GM19467 (cell line): Measurements from ENCODE around the gene NDUFS7.
A peak's percentile ranks its signal among the peaks of the same experiment; 100 is the strongest.
"Not testable (repeated sequence)": the region's sequence is repeated elsewhere in the genome, so short reads cannot be mapped to it uniquely, and the experiment has no call there.

ENCODE experiments used
- ATAC-seq: cut with Tn5 transposase; IDR thresholded peaks from one replicate; pipeline ENCODE4 v1.9.1; 2021; ENCODE audit warnings: mild to moderate bottlenecking, moderate library complexity; ENCODE audit not compliant: unreplicated experiment

The NDUFS7 gene

DNA sequence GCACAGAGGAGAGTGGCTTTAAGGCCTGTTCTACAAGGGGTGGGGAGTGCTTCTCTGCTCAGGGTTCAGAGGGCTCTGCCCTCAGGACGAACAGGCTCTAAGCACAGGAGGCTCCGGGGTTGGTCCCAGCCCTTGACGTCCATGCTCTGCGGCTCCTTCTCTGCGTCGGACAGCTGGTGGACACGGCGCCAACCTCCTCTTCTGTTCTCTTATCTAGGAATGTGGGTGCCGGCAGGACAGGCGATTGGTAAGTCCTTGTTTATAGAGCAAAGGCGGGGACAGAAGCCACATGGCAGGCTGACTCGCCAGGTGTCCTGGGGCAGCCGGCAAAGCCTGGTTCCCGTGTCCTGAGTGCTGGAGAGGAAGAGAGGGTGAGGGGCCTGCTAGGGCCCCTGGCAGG is 46.0 kb downstream of the NDUFS7 start:
- ATAC-seq: no peak

DNA sequence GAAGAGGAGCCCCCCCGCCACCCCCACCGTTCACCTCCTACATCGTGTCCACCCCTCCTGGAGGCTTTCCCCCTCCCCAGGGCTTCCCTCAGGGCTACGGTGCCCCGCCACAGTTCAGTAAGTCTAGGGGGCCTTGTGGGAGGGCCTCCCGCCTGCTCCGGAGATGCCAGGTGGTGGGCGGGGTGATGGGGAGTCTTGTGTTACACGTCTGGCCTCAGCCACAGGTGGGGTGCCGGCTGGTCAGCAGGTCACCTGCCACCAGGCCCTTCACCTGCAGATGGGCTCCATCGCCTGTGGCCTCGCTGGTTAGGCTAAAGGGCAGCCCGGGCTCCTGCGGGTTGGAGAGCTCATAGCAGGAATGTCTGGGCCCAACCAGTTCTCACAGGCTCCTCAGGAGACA is 46.5 kb downstream of the NDUFS7 start:
- ATAC-seq: no peak

- no peak for ATAC-seq
Measured at GRCh38 chr19:1431759-1432506, 48.2 kb downstream of the NDUFS7 start.

- no peak for ATAC-seq
Measured at GRCh38 chr19:1432507-1432887, 48.8 kb downstream of the NDUFS7 start.

- no peak for ATAC-seq
Measured at GRCh38 chr19:1433119-1434039, 49.7 kb downstream of the NDUFS7 start.

GRCh38 chr19:1434040-1434366 is 50.3 kb downstream of the NDUFS7 start:
- ATAC-seq: no peak

DNA sequence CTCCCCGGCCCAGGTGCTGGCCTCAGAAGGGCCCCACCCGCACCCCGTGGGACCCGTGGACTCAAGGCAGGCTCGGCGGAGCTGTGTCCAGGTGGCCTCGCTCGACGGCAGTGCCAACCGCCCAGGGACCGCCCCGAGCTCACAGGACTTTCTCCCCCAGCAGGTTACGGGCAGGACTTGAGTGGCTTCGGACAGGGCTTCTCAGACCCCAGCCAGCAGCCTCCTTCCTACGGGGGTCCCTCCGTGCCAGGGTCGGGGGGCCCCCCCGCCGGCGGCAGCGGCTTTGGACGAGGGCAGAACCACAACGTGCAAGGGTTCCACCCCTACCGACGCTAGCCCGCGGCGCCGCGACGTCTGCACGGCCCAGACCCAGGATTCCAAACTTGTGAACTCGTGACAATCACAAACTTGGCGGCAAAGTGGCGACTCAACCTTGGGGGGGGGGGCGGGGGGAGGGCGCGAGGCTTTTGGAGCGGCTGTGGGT is 50.9 kb downstream of the NDUFS7 start:
- no peak for ATAC-seq

DNA sequence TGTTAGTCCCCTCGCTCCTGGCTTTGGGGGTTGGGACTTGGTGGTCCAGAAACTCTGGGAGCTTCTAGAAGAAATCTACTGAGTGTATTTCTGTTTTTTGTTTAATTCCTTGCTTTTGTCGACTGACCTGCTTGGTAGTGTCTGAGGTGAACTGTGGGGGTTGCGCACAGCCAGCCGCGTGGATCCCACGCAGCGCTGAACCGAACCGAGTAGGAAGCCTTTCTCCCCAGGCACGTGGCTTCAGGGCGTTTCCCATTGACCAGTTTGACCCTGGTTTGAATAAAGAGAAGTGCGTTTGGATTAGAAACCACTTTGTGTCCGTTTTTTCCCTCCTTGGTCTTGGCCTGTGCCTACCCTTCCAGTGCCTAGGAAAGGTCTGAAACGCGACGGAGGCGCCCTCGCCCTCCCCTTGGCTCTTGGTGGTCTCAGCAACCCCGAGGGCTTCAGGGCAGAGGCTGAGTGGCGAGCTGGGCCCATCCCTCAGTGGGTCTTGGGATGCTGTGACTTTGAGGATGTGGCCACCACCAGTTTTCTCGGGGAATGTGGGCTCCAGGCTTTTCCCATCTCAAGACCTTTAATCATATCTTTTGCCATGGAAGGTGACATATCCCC is 51.8 kb downstream of the NDUFS7 start:
- no peak for ATAC-seq

DNA sequence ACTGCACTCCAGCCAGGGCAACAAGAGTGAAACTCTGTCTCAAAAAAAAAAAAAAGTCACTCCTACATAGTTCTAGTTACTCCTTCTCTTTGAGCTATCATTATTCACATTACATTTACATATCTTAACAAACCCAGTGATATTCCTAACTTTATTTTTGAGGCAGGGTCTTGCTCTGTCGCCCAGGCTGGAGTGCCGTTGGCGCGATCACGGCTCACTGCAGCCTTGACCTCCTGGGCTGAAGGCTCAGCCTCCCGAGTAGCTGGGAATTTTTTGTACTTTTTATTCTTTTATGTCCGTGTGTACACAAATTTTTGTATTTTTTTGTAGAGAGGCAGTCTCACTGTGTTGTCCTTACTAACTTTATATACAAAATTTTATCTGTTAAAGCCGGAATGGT is 53.9 kb downstream of the NDUFS7 start:
- ATAC-seq: peak; percentile 8

- peak; percentile 86 for ATAC-seq
Measured at GRCh38 chr19:1438035-1438932, 54.6 kb downstream of the NDUFS7 start, which contains the start of gene RPS15. Gene RPS15, plus strand, starts transcription at chr19:1438396. Its CDS starts 30 bp downstream, at chr19:1438426.

GRCh38 chr19:1438933-1439354 is 55.2 kb downstream of the NDUFS7 start:
- no peak for ATAC-seq

DNA sequence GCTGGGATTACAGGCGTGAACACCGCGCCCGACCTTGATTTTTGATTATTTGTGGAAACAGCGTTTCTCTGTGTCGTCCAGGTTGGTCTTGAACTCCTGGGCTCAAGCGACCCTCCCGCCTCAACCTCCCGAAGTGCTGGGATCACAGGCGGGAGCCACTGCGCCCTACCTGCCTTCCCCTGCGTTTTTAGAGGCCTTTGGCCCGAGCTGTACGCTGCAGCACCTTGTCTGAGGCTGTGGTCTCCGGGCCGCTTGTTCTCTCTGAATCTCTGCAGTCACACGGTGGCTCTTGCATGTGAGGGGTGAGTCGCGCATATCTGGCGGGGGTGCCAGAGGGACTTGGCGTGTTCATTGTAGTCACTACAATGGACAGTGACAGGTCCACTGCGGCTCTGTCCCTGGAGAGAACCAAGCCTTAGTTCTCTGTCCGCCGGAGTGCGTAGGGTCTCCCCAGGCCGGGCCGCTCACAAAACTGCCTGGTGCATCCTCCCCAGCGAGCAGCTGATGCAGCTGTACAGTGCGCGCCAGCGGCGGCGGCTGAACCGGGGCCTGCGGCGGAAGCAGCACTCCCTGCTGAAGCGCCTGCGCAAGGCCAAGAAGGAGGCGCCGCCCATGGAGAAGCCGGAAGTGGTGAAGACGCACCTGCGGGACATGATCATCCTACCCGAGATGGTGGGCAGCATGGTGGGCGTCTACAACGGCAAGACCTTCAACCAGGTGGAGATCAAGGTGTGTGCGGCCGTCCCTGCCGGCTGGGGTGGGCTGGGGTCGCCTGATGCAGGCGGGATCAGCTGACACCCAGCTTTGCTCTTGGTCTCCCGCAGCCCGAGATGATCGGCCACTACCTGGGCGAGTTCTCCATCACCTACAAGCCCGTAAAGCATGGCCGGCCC is 56.1 kb downstream of the NDUFS7 start:
- not testable (repeated sequence) for ATAC-seq

GRCh38 chr19:1440418-1440801 is 56.7 kb downstream of the NDUFS7 start:
- no peak for ATAC-seq

- no peak for ATAC-seq
Measured at GRCh38 chr19:1441022-1441426, 57.3 kb downstream of the NDUFS7 start.

GRCh38 chr19:1441677-1442438 is 58.2 kb downstream of the NDUFS7 start:
- no peak for ATAC-seq
